B cell (primary cell): ENCODE results near the gene VIL1.

ENCODE experiments used
- EZH2 ChIP-seq: IDR thresholded peaks from 2 replicates; pipeline ENCODE4 v1.6.1; 2012; ENCODE audit warnings: borderline replicate concordance, low read depth, mild to moderate bottlenecking, moderate library complexity, low read length; ENCODE audit not compliant: insufficient read depth, poor library complexity, severe bottlenecking
- TF ChIP-seq, protein P1 (sequence below): fragments of 200-600 bp; IDR thresholded peaks from one replicate; pipeline ENCODE4 v1.8.0; 2022; ENCODE audit warnings: antibody characterized with exemption, mild to moderate bottlenecking

DNA sequence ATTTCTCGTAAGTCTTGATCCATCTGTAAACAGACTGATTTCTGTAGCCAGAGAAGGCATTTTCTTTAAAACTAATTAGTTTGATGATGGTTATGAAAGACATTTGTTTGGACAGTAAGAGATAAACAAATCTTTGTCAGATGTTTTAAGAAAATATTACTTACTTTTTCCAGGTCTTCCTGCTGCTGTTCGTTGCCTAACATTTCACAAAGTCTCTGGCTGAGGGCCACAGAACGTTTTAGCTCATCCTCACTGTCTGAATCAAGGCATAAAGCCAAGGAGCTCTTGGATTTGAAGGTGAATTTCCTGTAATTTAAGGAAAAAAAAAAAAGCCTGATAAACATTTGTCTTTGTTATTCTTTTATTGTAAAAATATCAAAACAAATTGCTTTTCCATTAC, 57.8 kb downstream of the VIL1 start:
- TF ChIP-seq, protein P1, sequence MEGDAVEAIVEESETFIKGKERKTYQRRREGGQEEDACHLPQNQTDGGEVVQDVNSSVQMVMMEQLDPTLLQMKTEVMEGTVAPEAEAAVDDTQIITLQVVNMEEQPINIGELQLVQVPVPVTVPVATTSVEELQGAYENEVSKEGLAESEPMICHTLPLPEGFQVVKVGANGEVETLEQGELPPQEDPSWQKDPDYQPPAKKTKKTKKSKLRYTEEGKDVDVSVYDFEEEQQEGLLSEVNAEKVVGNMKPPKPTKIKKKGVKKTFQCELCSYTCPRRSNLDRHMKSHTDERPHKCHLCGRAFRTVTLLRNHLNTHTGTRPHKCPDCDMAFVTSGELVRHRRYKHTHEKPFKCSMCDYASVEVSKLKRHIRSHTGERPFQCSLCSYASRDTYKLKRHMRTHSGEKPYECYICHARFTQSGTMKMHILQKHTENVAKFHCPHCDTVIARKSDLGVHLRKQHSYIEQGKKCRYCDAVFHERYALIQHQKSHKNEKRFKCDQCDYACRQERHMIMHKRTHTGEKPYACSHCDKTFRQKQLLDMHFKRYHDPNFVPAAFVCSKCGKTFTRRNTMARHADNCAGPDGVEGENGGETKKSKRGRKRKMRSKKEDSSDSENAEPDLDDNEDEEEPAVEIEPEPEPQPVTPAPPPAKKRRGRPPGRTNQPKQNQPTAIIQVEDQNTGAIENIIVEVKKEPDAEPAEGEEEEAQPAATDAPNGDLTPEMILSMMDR: no peak
- no peak for TF ChIP-seq EZH2
